GM19328 (cell line): ENCODE data around the gene RTCB.

Experiments used
- ATAC-seq: cut with Tn5 transposase; IDR thresholded peaks from one replicate; pipeline ENCODE4 v1.9.1; 2021; ENCODE audit warnings: mild to moderate bottlenecking, moderate library complexity; ENCODE audit not compliant: unreplicated experiment

The RTCB gene

DNA sequence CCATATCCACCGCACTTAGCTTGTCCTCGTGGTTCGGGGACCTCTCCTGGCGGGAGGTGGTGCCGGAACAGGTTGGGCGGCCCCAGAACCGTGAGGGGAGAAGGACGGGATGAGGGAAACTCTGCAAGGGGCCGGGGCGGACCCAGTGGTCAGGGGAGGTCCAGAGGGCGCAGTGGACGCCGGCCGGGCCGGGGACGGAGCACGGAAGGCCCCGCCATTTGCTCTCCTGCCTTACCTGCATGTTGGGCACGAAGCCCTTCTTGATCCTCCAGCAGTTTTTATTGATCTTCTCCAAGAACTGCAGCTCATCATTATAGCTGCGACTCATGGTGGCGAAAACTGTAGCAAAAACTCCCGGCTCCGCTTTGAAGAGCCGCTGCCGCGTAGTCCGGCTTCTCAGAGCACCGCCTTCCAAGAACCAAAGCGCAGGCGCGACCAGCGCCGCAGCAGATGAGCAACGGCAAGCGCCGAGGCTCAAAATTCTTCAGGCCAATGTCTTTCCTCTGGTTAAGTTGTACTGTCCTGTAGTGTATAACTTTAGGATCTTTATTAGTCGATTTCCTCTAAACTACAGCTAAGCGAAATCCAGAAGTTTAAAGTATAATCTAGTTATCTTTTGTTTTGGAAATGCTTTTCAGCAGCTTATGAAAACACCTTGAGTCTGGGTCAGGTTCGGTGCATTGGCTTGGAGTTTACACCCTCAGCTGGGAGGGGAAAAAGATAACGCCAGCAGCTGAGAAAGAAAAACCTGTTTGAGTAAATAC, at the start of gene RTCB:
RTCB (minus strand) TSS at position 419 of the 764 bp plus-strand sequence; CDS start at position 328, 91 bp downstream.
- peak; percentile 48 for ATAC-seq

- no peak for ATAC-seq
Measured at GRCh38 chr22:32457031-32457430, 45.0 kb upstream of the RTCB start.

DNA sequence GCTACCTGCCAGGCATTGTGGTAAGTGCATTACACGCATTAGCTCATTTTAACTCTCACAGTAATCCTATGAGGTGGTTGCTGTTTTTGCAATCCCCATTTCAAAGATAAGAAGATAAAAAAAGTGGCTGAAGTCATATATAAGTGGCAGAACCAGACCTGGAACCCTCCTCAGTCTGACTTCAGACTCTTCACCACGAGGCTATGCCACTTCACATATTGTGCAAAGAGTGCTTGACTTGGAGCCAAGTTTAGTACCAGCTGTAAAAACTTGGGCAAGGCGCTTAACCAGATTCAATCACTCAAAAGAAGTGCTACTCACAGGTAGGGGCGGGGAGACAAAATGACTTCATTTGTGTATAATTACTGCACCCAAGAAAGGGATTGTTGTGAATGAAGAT, 36.9 kb upstream of the RTCB start:
- ATAC-seq, result no peak

DNA sequence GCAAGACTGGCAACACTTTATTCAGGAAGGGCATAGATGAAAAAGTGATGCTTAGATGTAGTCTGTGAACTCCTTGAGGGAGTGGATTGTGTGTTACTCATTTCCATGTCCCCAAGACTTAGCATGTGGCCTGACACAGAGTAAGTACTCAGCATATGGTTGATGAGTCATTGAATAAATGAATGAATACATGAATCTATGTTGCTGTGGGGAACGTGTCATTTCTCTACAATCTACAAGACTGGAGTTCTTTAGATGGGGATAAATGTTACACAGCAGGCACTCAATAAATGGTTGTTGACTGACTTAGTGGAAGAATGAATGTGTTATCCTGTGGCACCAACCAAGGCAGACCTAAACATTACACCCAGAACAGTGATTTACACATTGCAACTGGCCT, 34.3 kb upstream of the RTCB start:
- ATAC-seq, result no peak

- ATAC-seq, result no peak
Measured at GRCh38 chr22:32444068-32444467, 32.0 kb upstream of the RTCB start.

- ATAC-seq, result no peak
Measured at GRCh38 chr22:32430352-32430751, 18.3 kb upstream of the RTCB start.

GRCh38 chr22:32426881-32427280, 14.8 kb upstream of the RTCB start:
- ATAC-seq, result no peak

DNA sequence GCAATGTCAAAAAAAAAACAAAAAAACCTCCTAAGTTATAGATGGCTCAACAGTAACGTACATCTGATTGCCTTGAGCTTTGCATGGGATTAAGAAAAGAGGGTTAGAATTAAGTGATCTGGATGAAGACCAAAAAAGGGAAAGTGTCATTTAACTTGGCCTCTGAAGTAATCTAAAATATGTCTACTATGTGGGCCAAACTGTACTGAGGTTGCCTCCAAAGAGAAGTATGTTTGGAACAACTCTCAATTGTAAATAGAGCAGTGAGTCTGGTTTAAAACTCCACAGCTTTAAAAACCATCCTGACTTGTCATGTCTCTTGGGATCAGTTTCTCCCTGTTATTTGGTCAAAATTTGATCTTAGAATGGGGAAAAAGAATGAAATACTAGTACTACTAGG, 11.6 kb upstream of the RTCB start:
- ATAC-seq, result no peak

DNA sequence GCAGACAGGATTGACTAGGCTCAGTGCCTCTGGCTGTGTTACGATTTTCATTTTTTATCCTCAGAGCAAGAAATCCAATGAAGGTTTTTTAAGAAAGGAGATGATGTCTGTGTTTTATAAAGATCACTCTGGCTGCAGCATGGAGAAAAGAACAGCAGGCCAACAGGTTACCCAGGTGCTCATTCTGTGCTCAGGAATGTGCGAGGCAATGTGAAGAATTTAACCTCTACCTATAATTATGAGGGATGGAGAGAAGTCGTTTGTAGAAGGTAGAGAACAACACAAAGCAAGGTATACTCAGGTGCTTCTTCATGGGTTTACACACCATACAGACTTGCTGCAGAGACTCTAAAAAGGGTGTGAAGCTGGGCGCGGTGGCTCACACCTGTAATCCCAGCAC, 10.0 kb upstream of the RTCB start:
- ATAC-seq, result no peak

- no peak for ATAC-seq
Measured at GRCh38 chr22:32421484-32421883, 9.4 kb upstream of the RTCB start.

- ATAC-seq, result no peak
Measured at GRCh38 chr22:32417906-32418305, 5.9 kb upstream of the RTCB start.

DNA sequence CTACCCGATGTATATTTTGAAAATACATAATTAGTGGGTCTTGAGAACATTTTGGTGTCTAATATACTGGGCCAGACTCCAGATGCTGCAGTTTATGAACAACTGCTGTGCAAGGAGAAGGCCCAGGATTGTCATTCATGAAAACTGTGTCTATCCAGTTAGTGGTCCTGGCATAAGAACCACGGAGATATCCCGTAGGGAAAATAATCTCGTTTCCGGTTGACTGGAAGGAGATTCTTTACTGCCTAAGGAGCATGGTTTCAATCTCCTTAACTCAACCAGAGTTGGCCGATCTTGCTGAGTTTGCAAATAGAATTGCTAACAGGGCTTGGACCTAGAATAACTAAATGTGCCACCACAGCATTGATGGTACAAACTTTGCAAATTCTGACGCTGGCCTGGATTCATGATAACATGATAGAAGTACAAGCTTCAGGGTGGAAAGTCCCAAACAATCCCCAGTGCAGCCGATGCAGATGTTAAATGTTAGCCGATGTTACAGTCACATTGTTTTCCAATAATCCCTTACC, 4.6 kb upstream of the RTCB start:
- no peak for ATAC-seq

GRCh38 chr22:32414191-32414590, 2.1 kb upstream of the RTCB start:
- ATAC-seq, result no peak

DNA sequence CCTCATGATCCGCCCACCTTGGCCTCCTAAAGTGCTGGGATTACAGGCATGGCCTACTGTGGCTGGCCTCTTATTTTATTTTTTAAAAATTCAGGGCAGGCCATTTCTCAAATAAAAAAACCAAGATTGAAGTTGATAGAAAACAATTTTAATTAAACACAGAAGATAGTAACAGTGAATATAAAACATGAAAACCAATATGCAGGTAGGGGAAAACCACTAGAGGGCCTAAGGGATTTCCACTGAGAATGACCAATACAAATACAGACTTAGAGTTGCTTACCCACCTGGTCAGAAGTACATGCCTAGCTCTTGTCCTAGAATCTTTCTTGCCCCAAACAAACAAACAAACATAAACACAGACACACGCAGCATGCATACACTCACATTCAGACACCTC, 1.7 kb upstream of the RTCB start:
- ATAC-seq, result no peak

DNA sequence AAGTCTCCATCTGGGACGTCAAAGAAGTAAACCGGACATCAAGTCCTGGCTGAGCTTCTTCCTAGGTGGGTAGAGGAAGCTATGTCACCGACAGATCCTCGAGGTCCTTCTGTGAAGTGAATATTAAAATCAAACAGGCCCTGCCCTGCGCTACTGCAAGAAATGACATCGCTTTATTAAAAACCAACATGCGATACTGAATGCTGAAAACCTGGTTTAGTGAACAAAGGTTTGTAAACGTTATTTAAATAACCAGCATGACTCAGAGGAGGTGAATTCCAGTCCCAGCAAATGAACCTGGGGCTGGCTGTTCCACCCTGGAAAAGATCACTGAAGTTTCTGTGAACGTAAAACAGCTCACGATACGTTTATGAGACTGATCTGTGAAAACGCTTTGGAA, 645 bp downstream of the RTCB start:
- ATAC-seq, result no peak

DNA sequence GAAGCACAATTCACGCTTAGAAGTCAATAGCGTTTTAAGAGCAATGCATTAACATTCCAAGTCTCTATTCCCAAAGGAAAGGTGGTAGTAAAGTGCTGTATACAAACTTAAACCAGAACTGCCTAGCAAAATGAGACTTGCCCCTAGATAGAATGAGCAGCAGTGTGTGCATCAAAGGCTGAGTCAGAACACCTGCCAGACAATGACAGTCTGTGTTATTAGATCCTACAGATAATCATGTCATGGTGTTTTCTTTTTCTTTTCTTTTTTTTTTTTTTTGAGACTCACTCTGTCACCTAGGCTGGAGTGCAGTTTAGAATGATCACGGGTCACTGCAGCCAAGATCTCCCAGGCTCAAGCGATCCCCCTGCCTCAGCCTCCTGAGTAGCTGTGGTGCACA, 1.6 kb downstream of the RTCB start:
- no peak for ATAC-seq

DNA sequence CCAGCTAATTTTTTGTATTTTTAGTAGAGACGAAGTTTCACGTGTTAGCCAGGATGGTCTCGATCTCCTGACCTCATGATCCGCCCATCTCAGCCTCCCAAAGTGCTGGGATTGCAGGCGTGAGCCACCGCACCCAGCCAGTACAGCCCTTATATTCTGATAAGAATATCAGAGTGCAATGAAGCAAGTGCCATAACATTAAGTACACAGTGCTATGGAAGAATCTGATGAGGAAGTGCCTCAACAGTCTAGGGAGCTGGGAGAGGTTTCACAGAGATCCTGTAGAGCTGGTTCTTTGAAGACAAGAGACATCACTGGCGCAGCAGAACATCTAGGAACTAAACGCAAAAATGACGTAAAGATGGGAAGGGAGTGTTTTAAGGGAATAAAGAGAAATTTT, 2.1 kb downstream of the RTCB start:
- no peak for ATAC-seq

GRCh38 chr22:32407936-32408335, 4.1 kb downstream of the RTCB start:
- ATAC-seq, result no peak

DNA sequence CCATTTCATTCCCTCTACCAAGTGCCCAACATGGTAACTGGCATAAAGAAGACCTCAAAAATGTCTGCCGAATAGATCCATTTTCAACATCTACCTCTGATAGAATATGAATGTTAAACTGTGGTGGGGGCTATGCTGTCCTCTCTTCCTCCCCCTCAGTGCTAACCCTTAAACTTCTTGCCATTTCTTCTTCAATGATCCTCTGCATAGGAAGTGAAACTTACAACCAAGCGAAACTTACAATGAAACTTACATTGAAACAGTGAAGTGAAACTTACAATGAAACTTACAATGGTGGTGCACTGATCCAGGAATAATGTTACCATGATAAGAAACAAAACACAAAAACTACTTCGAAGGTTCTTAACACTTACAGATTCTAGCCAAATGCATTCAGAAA, 4.7 kb downstream of the RTCB start:
- ATAC-seq, result no peak

DNA sequence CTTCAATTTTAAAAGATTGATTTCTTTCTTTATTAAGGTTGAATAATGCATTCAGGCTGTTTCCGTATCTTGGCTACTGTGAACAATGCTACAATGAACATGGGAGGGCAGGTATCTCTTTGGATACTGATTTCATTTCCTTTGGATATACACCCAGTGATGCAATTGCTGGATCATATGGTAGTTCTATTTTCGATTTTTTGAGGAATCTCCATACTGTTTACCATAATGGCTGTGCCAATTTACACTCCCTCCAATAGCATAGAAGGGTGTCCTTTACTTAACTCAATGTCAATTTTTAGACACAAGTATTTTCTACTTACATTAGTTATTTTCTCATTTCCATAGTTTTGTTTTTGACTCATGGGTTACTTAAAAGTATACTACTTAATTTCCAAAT, 8.0 kb downstream of the RTCB start:
- ATAC-seq, result no peak

DNA sequence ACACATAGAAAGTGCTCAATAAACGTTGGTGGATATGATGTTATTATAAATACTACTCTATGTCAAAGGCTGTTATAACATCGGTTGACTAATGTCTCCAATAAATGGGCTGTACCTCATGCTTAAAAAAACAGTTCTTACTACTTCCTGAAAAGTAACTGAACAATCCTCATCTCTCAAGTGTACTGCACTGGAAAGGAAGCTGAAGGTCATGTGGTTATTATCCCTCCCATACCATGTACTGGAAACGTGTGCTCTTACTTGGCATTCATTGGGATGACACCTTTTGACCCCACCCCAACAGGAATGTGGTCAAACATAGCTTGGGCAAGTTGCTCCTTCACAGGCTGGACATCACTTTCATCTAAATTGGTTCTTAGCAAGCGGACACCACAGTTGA, 10.6 kb downstream of the RTCB start:
- ATAC-seq, result no peak

DNA sequence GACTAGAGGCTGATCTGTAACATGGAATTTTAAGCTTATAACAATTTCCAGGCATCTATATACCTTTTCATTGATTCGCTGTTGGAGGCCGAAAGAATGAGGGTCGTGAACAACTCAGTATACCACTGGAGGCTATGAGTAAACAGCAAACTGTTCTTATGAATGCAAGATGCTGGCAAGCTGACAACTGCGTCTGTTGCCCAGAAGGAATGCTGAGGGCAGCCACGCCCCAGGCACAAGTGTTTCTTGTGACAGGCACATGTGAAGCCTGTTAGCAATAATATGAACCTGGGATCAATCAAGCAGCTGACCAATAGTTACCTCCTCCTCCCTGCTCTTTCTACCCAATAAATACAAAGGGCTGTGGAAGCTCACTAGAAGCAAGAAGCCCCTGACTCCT, 15.3 kb downstream of the RTCB start:
- no peak for ATAC-seq

DNA sequence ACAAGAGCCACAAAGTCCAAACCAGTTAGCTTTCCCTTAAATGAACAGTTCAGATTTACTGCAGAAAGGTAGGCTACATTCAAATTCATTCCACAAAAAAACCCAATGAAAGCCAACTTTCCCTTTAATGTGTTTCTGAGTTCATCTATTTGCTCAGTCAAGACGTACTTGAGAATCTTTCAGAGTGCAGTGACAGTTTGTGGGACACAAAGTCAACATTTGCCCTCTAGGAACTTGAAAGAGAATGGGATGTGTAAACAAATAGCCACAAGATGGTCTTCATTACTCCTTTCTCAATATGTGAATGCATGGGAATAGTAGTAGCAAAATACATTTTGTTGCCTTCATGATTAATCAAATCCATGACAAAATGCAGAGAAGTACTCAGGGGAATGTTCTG, 15.8 kb downstream of the RTCB start:
- no peak for ATAC-seq
